Kidney glomerular epithelial cell (primary cell): ENCODE measurements around the gene ZNF302.
"Not testable (repeated sequence)": the region's sequence is repeated elsewhere in the genome, so short reads cannot be mapped to it uniquely, and the experiment has no call there.

Experiments used
- DNase-seq: peaks from one replicate; lab custom pipeline; 2025; lab: John Stamatoyannopoulos, UW

ZNF302 gene

DNA sequence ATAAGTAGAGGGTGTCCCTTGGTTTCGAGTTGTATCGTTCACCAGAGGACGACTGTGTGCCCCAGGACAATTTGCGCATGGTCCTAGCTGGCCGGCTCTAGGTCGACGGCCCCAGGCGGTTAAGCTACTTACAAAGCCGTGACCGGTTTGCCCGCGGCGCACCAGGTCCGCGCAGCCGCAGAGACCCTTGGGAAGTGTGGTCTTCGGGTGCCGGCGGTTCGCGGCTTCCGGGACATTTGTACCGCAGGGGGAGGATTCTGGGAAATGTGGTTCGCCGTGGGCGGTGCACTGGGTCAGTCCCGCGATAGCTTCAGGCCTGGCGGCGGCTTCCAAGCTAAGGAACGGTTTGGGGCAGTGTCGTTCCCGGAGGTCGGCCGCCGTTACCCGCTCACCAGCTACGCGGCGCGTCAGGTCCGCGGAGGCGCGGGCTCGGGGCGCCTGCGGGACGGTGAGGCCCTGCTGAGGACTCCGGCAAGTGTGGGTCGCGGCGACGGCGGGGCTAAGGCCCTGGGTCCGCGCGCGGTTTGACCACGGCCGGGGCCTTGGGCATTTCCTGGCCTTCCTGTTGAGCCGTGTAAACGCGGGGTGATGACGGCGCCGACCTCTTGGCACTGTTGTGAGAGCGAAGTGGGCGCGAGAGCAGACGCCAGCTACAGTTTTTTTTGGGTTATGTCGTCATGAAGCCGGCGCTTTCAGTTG, at the start of gene ZNF302:
ZNF302 (plus strand) TSS at position 293 of the 699 bp plus-strand sequence. CDS start 1,127 bp downstream, outside the sequence.
- DNase-seq: peak; percentile 92

DNA sequence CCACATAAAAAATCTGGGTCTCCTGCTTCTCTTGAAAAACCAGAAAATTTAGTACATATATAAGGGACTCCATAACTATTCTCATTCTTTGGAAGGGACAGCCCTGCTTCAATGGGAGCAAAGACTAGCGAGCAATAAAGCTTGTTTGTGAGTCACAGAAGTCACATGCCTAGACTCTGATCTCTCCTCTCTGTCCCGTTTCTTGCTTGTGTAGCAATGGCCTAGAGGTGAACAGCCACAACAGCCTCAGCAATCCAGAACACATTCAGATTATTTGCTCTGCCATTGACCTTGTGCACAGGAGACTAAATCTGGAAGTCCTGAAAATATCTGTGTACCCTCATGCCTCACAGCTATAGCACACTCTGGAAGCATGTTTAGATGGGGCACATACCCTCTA, 43.7 kb upstream of the ZNF302 start:
- no peak for DNase-seq

DNA sequence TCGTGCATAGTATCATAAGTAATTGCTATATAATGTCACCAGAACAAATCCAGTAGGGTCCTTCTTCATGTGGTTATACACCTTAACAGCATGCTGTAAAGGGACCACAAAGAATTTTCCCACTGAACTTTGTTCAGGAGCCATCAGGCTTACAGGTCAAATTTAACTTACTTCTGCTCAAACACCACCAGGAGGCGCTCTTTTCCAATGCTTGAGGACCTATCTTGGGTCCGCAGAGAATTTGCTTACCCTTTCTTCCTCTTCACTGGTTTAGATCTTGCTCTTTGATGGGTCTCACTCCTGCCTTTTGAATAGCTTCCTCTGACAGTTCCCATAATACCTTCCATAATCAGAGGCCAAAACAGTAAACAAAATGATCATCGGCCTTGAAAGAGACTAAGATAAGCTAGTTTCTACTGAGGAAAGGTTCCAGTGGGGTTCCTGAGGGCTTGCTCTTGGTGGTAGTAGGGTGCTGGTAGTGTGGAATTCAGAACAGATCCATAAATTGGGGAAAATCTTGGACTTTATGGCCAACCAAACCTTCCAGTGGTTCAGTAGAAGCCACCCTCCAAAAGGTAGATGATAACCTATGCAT, 37.9 kb upstream of the ZNF302 start:
- peak; percentile 37 for DNase-seq

DNA sequence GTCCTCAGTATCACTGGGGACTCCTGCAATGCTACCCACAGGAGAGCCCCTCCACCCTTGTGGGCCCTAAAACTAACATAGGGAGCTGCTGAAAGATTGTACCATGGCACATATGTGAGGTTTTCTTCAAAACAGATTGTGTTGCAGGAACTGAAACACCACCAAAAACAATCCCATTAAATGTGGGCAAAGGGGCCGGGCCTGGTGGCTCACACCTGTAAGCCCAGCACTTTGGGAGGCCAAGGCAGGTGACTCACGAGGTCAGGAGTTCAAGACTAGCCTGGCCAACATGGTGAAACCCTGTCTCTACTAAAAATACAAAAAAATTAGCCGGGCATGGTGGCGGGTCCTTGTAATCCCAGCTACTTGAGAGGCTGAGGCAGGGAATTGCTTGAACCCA, 35.2 kb upstream of the ZNF302 start:
- no peak for DNase-seq

DNA sequence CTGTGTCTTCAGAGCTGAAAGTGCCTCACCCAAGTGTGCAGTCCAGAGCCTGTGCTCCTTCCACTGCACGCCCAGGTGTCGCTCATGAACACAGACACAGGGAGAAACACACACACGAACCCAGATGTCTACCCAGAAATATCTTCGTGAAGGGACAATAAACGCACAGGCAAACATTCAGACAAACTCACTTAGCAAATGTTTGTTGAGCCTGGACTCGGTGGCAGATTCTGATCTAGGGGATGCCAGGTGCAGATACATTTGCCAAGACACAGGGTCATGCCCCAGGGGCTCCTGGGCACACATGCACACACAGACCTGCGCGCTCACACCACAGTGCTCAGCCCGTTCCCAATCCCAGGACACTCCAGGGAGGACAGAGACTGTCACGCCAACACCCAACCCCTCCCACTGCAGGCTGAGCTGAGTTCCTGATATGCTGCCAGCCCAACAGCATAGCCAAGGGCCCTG, 32.5 kb upstream of the ZNF302 start:
- no peak for DNase-seq

DNA sequence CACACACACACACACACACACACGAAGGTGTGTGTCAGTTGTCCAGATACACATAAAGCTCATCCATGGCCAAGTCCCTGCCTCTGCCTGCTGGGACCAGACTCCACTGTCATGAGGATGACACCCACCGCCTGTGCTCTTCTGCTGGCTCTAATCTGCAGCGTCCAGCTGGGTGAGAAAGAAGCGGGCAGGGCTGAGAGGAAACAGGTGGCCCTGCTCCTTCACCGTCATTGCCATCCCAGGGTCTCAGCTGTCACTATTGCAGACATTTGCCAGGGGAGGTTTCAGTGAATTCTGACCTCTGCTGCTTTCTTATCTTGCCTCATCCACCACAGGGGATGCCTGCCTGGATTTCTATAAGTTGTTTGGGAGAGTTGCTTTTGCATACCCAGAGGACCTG, 31.9 kb upstream of the ZNF302 start:
- DNase-seq: no peak

DNA sequence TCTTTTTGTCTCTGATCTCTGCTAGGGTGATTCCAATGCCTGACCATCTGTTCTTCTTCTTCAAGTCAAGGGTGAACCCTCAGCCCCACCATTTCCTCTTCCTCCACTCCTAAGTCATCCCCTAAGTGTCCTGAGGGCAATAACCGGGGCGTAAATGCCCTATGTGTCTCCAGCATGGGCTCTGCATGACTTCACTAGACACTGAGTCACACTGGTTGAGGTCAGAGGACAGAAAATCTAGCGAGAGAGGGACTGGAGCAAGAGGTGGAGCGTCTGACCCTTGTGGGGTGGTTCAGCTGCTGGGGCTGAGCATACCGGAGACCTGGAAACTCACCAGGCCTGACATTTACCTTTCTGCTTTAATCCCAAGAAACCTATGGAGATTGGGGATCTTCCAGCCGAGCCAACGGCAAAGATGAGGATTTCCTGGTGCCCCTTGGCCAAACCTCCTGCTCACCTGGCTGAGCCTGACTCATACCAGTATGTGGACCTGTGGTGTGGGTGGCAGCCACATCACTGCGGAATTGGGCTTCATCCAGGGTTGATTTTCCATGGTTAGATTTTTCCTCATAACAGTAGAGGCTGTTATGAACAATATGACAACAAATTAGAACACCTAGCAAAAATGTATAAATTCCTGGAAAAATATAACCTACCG, 27.5 kb upstream of the ZNF302 start:
- no peak for DNase-seq

GRCh38 chr19:34651747-34652146, 25.7 kb upstream of the ZNF302 start:
- DNase-seq: no peak

- DNase-seq: no peak
Measured at GRCh38 chr19:34654796-34655195, 22.7 kb upstream of the ZNF302 start.

DNA sequence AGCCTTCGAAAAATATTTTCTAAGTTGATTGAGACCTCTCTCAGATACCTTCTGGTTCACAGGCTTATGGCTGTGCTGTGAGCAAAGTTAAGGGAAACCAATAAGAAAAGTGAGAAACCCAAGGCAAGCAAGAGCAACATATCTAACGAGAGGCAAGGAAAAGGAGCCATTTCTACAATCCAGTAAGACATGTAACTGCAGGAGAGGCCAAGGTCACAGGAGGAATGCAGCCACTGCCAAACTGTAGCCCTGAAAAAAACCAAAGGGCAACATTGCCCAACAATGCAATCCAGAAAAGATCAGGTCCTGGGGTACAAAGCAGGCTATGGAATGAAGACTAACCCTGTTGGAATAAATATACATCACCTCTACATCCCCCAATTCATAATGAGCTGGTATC, 21.8 kb upstream of the ZNF302 start:
- no peak for DNase-seq

- DNase-seq: no peak
Measured at GRCh38 chr19:34661357-34661756, 16.1 kb upstream of the ZNF302 start.

DNA sequence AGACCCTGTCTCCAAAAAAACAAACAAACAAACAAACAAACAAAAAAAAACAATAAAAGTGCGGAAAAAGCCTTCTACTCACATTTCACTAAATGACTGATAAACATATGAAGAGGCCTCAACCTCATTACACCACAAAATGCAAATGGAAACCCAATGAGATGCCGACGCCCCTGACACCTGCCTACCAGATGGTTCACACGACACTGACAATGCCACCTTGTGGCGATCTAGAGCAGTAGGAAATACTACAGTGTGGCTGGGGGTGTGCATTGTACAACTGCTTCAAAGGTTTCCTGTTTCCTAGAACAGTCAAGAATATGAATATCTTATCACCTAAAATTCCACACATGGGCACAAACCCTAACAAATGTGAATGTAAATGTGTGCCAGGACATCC, 14.6 kb upstream of the ZNF302 start:
- DNase-seq: peak; percentile 12

- no peak for DNase-seq
Measured at GRCh38 chr19:34664168-34664567, 13.3 kb upstream of the ZNF302 start.

DNA sequence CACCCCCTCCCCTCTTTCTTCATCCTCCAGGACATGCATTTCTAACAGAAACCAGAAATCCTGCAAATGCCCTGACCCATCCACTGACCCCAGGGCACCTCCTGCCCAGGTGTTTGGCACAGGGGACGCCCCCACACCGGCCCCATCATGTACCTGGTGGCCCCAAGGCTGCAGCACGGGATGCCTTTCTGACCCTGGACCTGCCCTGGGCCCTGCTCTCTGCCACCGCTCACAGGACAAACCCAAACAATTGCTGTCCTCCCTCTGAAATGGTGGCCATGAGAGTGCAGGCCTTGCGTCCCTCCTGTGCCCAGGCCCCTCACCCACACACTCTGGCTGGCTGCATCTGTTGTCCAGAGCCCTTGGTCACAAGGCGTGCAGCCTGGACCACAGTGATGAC, 12.6 kb upstream of the ZNF302 start:
- no peak for DNase-seq

GRCh38 chr19:34665275-34665674, 12.2 kb upstream of the ZNF302 start:
- not testable (repeated sequence) for DNase-seq

GRCh38 chr19:34666200-34666957, 11.1 kb upstream of the ZNF302 start:
- DNase-seq: no peak

DNA sequence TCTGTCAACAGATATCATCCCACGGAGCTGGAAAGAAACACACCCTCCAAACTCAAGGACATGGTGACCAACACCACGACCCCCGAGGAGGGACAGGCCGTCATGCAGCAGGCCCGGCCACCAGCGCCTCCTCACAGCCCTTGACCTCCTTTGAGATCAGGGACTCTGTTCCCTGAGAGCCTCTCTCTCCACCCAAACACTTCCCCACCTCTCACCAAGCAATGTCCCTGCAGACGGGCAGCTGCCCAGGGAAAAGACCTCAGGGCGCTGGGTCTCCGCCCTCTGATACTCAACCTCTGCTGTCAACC, 10.6 kb upstream of the ZNF302 start:
- no peak for DNase-seq

- DNase-seq: no peak
Measured at GRCh38 chr19:34667349-34668076, 10.0 kb upstream of the ZNF302 start.

DNA sequence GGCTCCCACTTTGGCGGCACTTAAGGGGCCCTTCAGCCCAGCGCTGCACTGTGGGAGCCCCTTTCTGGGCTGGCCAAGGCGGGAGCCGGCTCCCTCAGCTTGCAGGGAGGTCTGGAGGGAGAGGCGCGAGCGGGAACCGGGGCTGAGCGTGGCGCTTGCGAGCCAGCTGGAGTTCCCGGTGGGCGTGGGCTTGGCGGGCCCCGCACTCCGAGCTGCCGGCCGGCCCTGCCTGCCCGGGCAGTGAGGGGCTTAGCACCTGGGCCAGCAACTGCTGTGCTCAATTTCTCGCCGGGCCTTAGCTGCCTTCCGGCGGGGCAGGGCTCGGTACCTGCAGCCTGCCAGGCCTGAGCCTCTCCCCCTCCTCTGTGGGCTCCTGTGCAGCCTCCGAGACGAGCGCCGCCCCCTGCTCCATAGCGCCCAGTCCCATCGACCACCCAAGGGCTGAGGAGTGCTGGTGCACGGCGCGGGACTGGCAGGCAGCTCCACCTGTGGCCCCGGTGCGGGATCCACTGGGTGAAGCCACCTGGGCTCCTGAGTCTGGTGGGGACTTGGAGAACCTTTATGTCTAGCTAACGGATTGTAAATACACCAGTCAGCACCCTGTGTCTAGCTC, 9.3 kb upstream of the ZNF302 start:
- DNase-seq: not testable (repeated sequence)

- not testable (repeated sequence) for DNase-seq
Measured at GRCh38 chr19:34668690-34669089, 8.8 kb upstream of the ZNF302 start.

DNA sequence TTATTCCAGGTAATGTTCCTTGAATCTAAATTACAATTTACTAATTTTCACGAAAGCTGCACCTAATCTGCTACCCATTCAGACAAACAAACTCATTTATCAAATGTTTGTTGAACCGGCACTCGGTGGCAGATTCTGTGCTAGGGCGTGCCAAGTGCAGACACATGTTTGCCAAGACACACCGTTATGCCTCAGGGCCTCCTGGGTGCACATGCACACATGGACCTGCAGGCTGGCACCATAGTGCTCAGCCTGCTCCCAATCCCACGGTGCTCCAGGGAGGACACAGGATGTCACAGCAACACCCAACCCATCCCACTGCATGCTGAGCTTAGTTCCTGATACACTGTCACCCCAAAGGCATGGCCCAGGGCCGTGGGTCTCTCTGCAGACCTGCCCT, 8.2 kb upstream of the ZNF302 start:
- no peak for DNase-seq

- no peak for DNase-seq
Measured at GRCh38 chr19:34671972-34672371, 5.5 kb upstream of the ZNF302 start.
